Peyer's patch (tissue), 4 donors: Measurements from ENCODE around the gene TATDN2.

Experiments
- POLR2A ChIP-seq, 2 donors: fragments of 450-650 bp; IDR thresholded peaks; one replicate each; pipeline ENCODE4 v1.5.1; 2017; ENCODE audit warnings: antibody characterized with exemption in 2 of 2, mild to moderate bottlenecking in 2 of 2, moderate library complexity in 2 of 2
- TF ChIP-seq, protein P1 (sequence below), 6 experiments: fragments of 450-650 bp in 4 of 6; fragments of 200-600 bp in 2 of 6; sonication (generic) in 1 of 6; IDR thresholded peaks; one replicate each; pipeline ENCODE4 v1.5.1; 2017 to 2019; ENCODE audit warnings: antibody characterized with exemption in 6 of 6, mild to moderate bottlenecking in 3 of 6, moderate library complexity in 1 of 6

DNA sequence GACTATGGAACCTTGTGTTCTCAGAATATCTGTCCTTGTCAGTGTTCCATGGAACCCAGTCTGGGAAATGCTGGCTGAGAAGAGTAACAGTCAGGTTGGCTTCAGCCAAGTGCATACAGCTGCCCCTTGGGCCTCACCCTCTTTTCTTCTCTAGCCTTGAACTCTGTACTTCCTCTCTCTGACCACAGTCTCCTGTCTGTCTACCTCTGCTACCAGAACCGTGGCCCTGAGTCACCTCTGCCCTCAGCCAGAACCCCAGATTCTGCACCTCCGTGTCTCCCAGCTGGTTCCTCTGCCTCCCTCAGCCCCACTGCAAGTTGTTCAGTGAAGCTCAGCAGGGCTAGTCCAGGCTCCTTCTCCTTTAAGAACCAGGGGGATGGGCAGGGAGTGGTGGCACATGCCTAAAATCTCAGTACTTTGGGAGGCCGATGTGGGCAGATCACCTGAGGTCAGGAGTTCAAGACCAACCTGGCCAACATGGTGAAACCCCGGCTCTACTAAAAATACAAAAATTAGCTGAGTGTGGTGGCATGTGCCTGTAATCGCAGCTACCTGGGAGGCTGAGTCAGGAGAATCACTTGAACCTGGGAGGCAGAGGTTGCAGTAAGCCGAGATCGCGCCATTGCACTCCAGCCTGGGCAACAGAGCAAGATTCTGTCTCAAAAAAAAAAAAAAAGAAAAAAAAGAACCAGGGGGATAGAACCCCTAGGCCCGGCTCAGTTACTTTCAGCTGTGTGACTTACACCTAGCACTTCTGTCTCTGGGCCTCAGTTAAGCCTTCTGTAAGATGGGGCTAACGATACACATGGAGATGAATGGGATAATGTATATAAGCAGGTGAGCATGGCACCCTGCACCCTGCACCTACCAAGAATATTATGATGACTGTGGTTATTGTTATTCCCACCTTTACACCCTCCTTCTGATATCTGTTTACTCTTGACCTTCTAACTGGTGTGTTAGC, 24.3 kb upstream of the TATDN2 start:
- TF ChIP-seq, protein P1, sequence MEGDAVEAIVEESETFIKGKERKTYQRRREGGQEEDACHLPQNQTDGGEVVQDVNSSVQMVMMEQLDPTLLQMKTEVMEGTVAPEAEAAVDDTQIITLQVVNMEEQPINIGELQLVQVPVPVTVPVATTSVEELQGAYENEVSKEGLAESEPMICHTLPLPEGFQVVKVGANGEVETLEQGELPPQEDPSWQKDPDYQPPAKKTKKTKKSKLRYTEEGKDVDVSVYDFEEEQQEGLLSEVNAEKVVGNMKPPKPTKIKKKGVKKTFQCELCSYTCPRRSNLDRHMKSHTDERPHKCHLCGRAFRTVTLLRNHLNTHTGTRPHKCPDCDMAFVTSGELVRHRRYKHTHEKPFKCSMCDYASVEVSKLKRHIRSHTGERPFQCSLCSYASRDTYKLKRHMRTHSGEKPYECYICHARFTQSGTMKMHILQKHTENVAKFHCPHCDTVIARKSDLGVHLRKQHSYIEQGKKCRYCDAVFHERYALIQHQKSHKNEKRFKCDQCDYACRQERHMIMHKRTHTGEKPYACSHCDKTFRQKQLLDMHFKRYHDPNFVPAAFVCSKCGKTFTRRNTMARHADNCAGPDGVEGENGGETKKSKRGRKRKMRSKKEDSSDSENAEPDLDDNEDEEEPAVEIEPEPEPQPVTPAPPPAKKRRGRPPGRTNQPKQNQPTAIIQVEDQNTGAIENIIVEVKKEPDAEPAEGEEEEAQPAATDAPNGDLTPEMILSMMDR (IDR thresholded peaks at IDR 0.05), result no peak
- TF ChIP-seq POLR2A (IDR thresholded peaks at IDR 0.05), result no peak
